H1 (cell line): ENCODE results near the gene ADAMTS13. TPM values are rescaled to one million over a fixed set of nuclear protein-coding genes. Genes with fewer than 3 reads are reported as not detected.

Experiments used
- CTCF ChIA-PET: fragments of 300-600 bp; sonication (Branson Sonifier 250); formaldehyde crosslinking; loops from one replicate; lab custom pipeline; 2021; ENCODE audit not compliant: partially characterized antibody; lab: Charles Lee
- POLR2A ChIA-PET: fragments of 300-600 bp; sonication (Branson Sonifier 250); formaldehyde crosslinking; loops from one replicate; lab custom pipeline; 2021; ENCODE audit warnings: inconsistent platforms; ENCODE audit not compliant: partially characterized antibody; lab: Charles Lee
- DNase-seq, 2 experiments: peaks; one replicate each; pipeline versions ENCODE4 v3.0.0 to v3.0.0-alpha.2; 2010 to 2022; ENCODE audit warnings: low spot score in 2 of 2, low read depth in 1 of 2, mixed read lengths in 1 of 2
- FAIRE-seq: peaks from 2 replicates; lab custom pipeline; 2011; peaks lifted over from hg19 to GRCh38; lab: Jason Lieb, UNC
- H2AFZ ChIP-seq: 2 replicates; pipeline ENCODE4 v1.8.1; 2012; ENCODE audit warnings: low read length, inconsistent platforms
- H2AK5ac ChIP-seq: 2 replicates; pipeline ENCODE4 v1.6.1; 2013; ENCODE audit warnings: low read depth, low read length
- H2BK120ac ChIP-seq: replicated peaks from 2 replicates; pipeline ENCODE3; 2013; ENCODE audit warnings: low read depth, low read length, inconsistent platforms
- H2BK12ac ChIP-seq: 2 replicates; pipeline ENCODE4 v1.6.1; 2013; ENCODE audit warnings: low read depth, low read length
- H2BK15ac ChIP-seq: 2 replicates; pipeline ENCODE4 v1.6.1; 2013; ENCODE audit warnings: low read length
- H2BK20ac ChIP-seq: 2 replicates; pipeline ENCODE4 v1.6.1; 2013; ENCODE audit warnings: low read length
- H2BK5ac ChIP-seq: 2 replicates; pipeline ENCODE4 v1.6.1; 2013; ENCODE audit warnings: low read depth, low read length
- H3K14ac ChIP-seq: 2 replicates; pipeline ENCODE4 v1.6.1; 2013; ENCODE audit warnings: inconsistent platforms; ENCODE audit not compliant: insufficient read length
- H3K18ac ChIP-seq: 2 replicates; pipeline ENCODE4 v1.6.1; 2013; ENCODE audit warnings: low read length; ENCODE audit errors: extremely low read depth
- H3K23ac ChIP-seq: 2 replicates; pipeline ENCODE4 v1.6.1; 2013; ENCODE audit warnings: inconsistent platforms; ENCODE audit not compliant: insufficient read length
- H3K23me2 ChIP-seq: 2 replicates; pipeline ENCODE4 v1.6.1; 2013; ENCODE audit warnings: low read depth, low read length
- H3K27ac ChIP-seq: 2 replicates; pipeline ENCODE4 v1.6.1; 2011; ENCODE audit warnings: low read depth, low read length, inconsistent platforms
- H3K27me3 ChIP-seq, 4 experiments: replicated peaks in 1 of 4; 1 replicate in 1 of 4; 2 replicates in 3 of 4; pipeline versions ENCODE4 v1.6.1 to v1.8.1; 2011 to 2013; ENCODE audit warnings: low read length in 3 of 4, mild to moderate bottlenecking in 3 of 4, inconsistent platforms in 2 of 4, mixed read lengths in 2 of 4, moderate library complexity in 1 of 4; ENCODE audit not compliant: control insufficient read depth in 3 of 4, insufficient read depth in 3 of 4; ENCODE audit errors: extremely low read depth in 1 of 4
- H3K36me3 ChIP-seq, 4 experiments: 2 replicates each; pipeline versions ENCODE4 v1.6.1 to v1.8.1; 2011 to 2013; ENCODE audit warnings: mild to moderate bottlenecking in 4 of 4, low read length in 3 of 4, moderate library complexity in 2 of 4, control low read depth in 1 of 4, inconsistent platforms in 1 of 4; ENCODE audit not compliant: insufficient read depth in 4 of 4, control insufficient read depth in 2 of 4
- H3K4ac ChIP-seq: replicated peaks from 2 replicates; pipeline ENCODE3; 2013; ENCODE audit warnings: low read length, low read depth, mixed read lengths, inconsistent platforms; ENCODE audit not compliant: insufficient read length
- H3K4me1 ChIP-seq, 4 experiments: replicated peaks in 1 of 4; 1 replicate in 1 of 4; 2 replicates in 3 of 4; pipeline versions ENCODE4 v1.6.1 to v1.8.1; 2011 to 2013; ENCODE audit warnings: low read length in 3 of 4, inconsistent platforms in 2 of 4, mixed read lengths in 1 of 4; ENCODE audit not compliant: insufficient read depth in 4 of 4, control insufficient read depth in 3 of 4
- H3K4me2 ChIP-seq, 2 experiments: 2 replicates each; pipeline versions ENCODE4 v1.6.1 to v1.8.1; 2011 to 2013; ENCODE audit warnings: low read depth in 2 of 2, low read length in 2 of 2, control low read depth in 1 of 2, inconsistent platforms in 1 of 2, mild to moderate bottlenecking in 1 of 2; ENCODE audit not compliant: insufficient read depth in 1 of 2
- H3K4me3 ChIP-seq, 4 experiments: fragments of 200-600, 300-600 bp in 1 of 4; sonication (generic), shearing (Covaris generic), sonication (Bioruptor Twin) in 1 of 4; 2 replicates each; pipeline versions ENCODE4 v1.5.1 to v1.8.1; 2011 to 2016; ENCODE audit warnings: low read length in 4 of 4, low read depth in 3 of 4, control low read depth in 2 of 4, inconsistent platforms in 2 of 4, mild to moderate bottlenecking in 2 of 4, mixed read lengths in 1 of 4, moderate library complexity in 1 of 4; ENCODE audit not compliant: insufficient read depth in 2 of 4; ENCODE audit errors: extremely low read depth in 1 of 4
- H3K56ac ChIP-seq: replicated peaks from 2 replicates; pipeline ENCODE3; 2013; ENCODE audit warnings: low read depth, mild to moderate bottlenecking, mixed read lengths, low read length, inconsistent platforms; ENCODE audit not compliant: insufficient read length
- H3K79me1 ChIP-seq: 2 replicates; pipeline ENCODE4 v1.6.1; 2013; ENCODE audit warnings: low read depth, low read length, control low read depth
- H3K79me2 ChIP-seq, 2 experiments: 2 replicates each; pipeline versions ENCODE4 v1.6.1 to v1.8.1; 2012 to 2013; ENCODE audit warnings: low read length in 2 of 2, mild to moderate bottlenecking in 2 of 2, inconsistent platforms in 1 of 2; ENCODE audit not compliant: insufficient read depth in 2 of 2, control insufficient read depth in 1 of 2
- H3K9ac ChIP-seq, 4 experiments: replicated peaks in 1 of 4; 1 replicate in 1 of 4; 2 replicates in 3 of 4; pipeline versions ENCODE4 v1.6.1 to v1.8.1; 2011 to 2013; ENCODE audit warnings: low read depth in 3 of 4, low read length in 3 of 4, control low read depth in 2 of 4, mild to moderate bottlenecking in 2 of 4, moderate library complexity in 2 of 4, inconsistent platforms in 1 of 4; ENCODE audit errors: extremely low read depth in 1 of 4
- H3K9me3 ChIP-seq, 2 experiments: 2 replicates each; pipeline versions ENCODE4 v1.6.1 to v1.8.1; 2012 to 2013; ENCODE audit warnings: mild to moderate bottlenecking in 2 of 2, moderate library complexity in 2 of 2, control low read depth in 1 of 2, inconsistent platforms in 1 of 2, low read depth in 1 of 2, low read length in 1 of 2, mixed read lengths in 1 of 2; ENCODE audit not compliant: insufficient read depth in 2 of 2
- H4K20me1 ChIP-seq, 2 experiments: replicated peaks in 1 of 2; 2 replicates each; pipeline versions ENCODE3 to v1.8.1; 2011 to 2013; ENCODE audit warnings: inconsistent platforms in 2 of 2, low read length in 2 of 2, mild to moderate bottlenecking in 1 of 2; ENCODE audit not compliant: insufficient read depth in 2 of 2, control insufficient read depth in 1 of 2
- H4K5ac ChIP-seq: 2 replicates; pipeline ENCODE4 v1.6.1; 2013; ENCODE audit warnings: low read length, low read depth, mixed read lengths, inconsistent platforms; ENCODE audit not compliant: insufficient read length
- H4K8ac ChIP-seq: 2 replicates; pipeline ENCODE4 v1.8.0; 2013; ENCODE audit warnings: mild to moderate bottlenecking, moderate library complexity, low read length, inconsistent platforms; ENCODE audit not compliant: insufficient read depth; ENCODE audit errors: extremely low read depth
- H4K91ac ChIP-seq: replicated peaks from 2 replicates; pipeline ENCODE3; 2013; ENCODE audit warnings: low read length, mixed read lengths, inconsistent platforms; ENCODE audit not compliant: insufficient read length
- BRCA1 ChIP-seq: IDR thresholded peaks from 2 replicates; pipeline ENCODE4 v1.6.1; 2012; ENCODE audit warnings: low read depth, low read length, improper control_type of control experiment
- CEBPB ChIP-seq: IDR thresholded peaks from 2 replicates; pipeline ENCODE4 v1.6.1; 2012; ENCODE audit warnings: low read depth, low read length
- RAD21 ChIP-seq, 2 experiments: IDR thresholded peaks in 1 of 2; conservative IDR thresholded peaks in 1 of 2; 2 replicates each; pipeline ENCODE4 v1.6.1; 2011; ENCODE audit warnings: low read depth in 2 of 2, low read length in 2 of 2, improper control_type of control experiment in 1 of 2, inconsistent platforms in 1 of 2, mild to moderate bottlenecking in 1 of 2, moderate library complexity in 1 of 2
- TBP ChIP-seq: IDR thresholded peaks from 2 replicates; pipeline ENCODE4 v1.6.1; 2011; ENCODE audit warnings: low read depth, low read length, improper control_type of control experiment
- TCF12 ChIP-seq: IDR thresholded peaks from 2 replicates; pipeline ENCODE4 v1.6.1; 2011; ENCODE audit warnings: low read depth, mild to moderate bottlenecking, low read length
- WGBS, 2 experiments: shearing (Covaris generic) in 1 of 2; methylation state at CpG; one replicate each; pipeline versions ENCODE4 v1.1.6 to v1.1.7; 2013 to 2015; ENCODE audit warnings: low lambda C conversion rate in 2 of 2, mixed read lengths in 2 of 2, inconsistent platforms in 1 of 2, low coverage in 1 of 2, missing lambda C conversion rate in 1 of 2; ENCODE audit not compliant: insufficient replicate concordance in 2 of 2, insufficient coverage in 1 of 2, insufficient read length in 1 of 2; ENCODE audit errors: extremely low coverage in 1 of 2, missing lambda C conversion rate in 1 of 2; 5-methylcytosine and 5-hydroxymethylcytosine counted together
- polyA plus RNA-seq, 7 experiments: library from polyadenylated mRNA; depleted of rRNA in 3 of 7; stranded (reverse) in 5 of 7; unstranded in 2 of 7; fragments of >200 nt in 5 of 7; fragments of 200-250 nt in 2 of 7; gene quantifications; 1 replicate in 5 of 7; 2 replicates in 1 of 7; 4 replicates in 1 of 7; pipeline versions ENCODE4 v1.2.1 to v1.2.3, GENCODE V29; 2011 to 2013; ENCODE audit warnings: missing spikeins in 2 of 7, mixed read lengths in 2 of 7
- total RNA-seq: library from RNA; stranded (reverse); fragmentation: NEBNext Ultra II Directional; extraction: Animal tissue kit (Norgen Biotek cat#: 25700); gene quantifications from 2 replicates; pipeline ENCODE4 v1.2.1, GENCODE V29; 2021

Gene ADAMTS13
- total and polyA plus RNA-seq, 2 of the 8 experiments (the other 6 are each of a cell fraction or from before 2014, with no cell fraction given), result 4.4 to 5.8 TPM

- H2BK15ac ChIP-seq, result no peak overlapping the region
- no peak for FAIRE-seq
Observed at GRCh38 chr9:133483611-133484010, 61.4 kb downstream of the ADAMTS13 start.

More at GRCh38 chr9:133483611-133484010, 61.4 kb downstream of the ADAMTS13 start:
- Histone ChIP-seq H3K9ac (no peak overlapping the region), H3K27ac (no peak overlapping the region), H3K18ac (no peak overlapping the region), H2BK20ac (no peak overlapping the region), H3K27me3 (peaks cover 0 to 4% (median 0%) of the 10 kb centered on the region in 4 experiments; a peak in 2 of 7 replicates), H3K4ac (no peak overlapping the region), H2AK5ac (no peak overlapping the region), H3K4me3 (no peak overlapping the region), H3K14ac (no peak overlapping the region), H3K23ac (no peak overlapping the region), H3K9me3 (no peaks in the 10 kb centered on the region), H2BK12ac (no peak overlapping the region), H4K5ac (no peak overlapping the region), H3K36me3 (no peaks in the 10 kb centered on the region), H3K4me1 (peaks cover 0 to 4% (median 0%) of the 10 kb centered on the region in 4 experiments; a peak in 2 of 7 replicates), H2BK120ac (no peak overlapping the region), H2BK5ac (no peak overlapping the region), H3K4me2 (no peak overlapping the region), H4K20me1 (peaks cover 2% of the 10 kb centered on the region in 2 experiments), H3K23me2 (peaks cover 5% of the 10 kb centered on the region; the same call in 1 of the 2 replicates), H2AFZ (no peak overlapping the region), H4K91ac (no peak overlapping the region), H3K79me2 (no peaks in the 10 kb centered on the region), H3K56ac (no peak overlapping the region), H3K79me1 (no peaks in the 10 kb centered on the region), H4K8ac (no peak overlapping the region)
- ChIA-PET POLR2A (interaction anchor here (3.5 kb wide), 1 partner anchor 135 kb away, joined by 12 read pairs; the partner anchor contains the start of genes MED22 and RPL7A), CTCF (interaction anchor here (0.7 to 2.6 kb wide), 8 partner anchors 11 to 144 kb away, joined by 3 to 13 read pairs (median 3); partner anchors contain the start of genes ADAMTS13, SURF1 and SURF2)
- TF ChIP-seq TCF12, result no peak
- no peak for TF ChIP-seq BRCA1
- no peak for TF ChIP-seq CEBPB
- TF ChIP-seq TBP, result no peak
- no peak for TF ChIP-seq RAD21 (IDR thresholded peaks at IDR 0.05 in 1 of 2, conservative IDR thresholded peaks at IDR 0.05 in 1 of 2; ENCODE audit: low read depth in 2 of 2, low read length in 2 of 2)
- WGBS, 2 experiments, result 83% methylated on average over 8 of the region's 9 CpGs; no CpG with 5 or more reads in 1 of the 2 experiments
- DNase-seq, result no peak
